Dendritic cell treated with granulocyte-macrophage colony-stimulating factor and Interleukin-4, amounts not matched to agents 40 ng/mL and 50 ng/mL, for 4 days (primary cell): ENCODE measurements around the gene PPIL6.

Experiments
- H3K27ac Mint-ChIP-seq: one replicate; pipeline ENCODE4 v1.8.0; 2022; ENCODE audit warnings: mild to moderate bottlenecking, mixed read lengths
- H3K27me3 Mint-ChIP-seq: one replicate; pipeline ENCODE4 v1.8.0; 2022; ENCODE audit warnings: mild to moderate bottlenecking, mixed read lengths
- H3K36me3 Mint-ChIP-seq: one replicate; pipeline ENCODE4 v1.8.0; 2022; ENCODE audit warnings: low read depth, mixed read lengths
- H3K4me1 Mint-ChIP-seq: one replicate; pipeline ENCODE4 v1.8.0; 2022; ENCODE audit warnings: low read depth, mixed read lengths
- H3K4me3 Mint-ChIP-seq: one replicate; pipeline ENCODE4 v1.8.0; 2022; ENCODE audit warnings: mild to moderate bottlenecking, moderate library complexity, mixed read lengths
- H3K9me3 Mint-ChIP-seq: one replicate; pipeline ENCODE4 v1.8.0; 2022; ENCODE audit warnings: mixed read lengths
- intact Hi-C: fragments of 100-400 bp; cut with micrococcal nuclease; formaldehyde crosslinking; loops from one replicate; pipeline ENCODE4 v1.15.0; 2022

The PPIL6 gene

DNA sequence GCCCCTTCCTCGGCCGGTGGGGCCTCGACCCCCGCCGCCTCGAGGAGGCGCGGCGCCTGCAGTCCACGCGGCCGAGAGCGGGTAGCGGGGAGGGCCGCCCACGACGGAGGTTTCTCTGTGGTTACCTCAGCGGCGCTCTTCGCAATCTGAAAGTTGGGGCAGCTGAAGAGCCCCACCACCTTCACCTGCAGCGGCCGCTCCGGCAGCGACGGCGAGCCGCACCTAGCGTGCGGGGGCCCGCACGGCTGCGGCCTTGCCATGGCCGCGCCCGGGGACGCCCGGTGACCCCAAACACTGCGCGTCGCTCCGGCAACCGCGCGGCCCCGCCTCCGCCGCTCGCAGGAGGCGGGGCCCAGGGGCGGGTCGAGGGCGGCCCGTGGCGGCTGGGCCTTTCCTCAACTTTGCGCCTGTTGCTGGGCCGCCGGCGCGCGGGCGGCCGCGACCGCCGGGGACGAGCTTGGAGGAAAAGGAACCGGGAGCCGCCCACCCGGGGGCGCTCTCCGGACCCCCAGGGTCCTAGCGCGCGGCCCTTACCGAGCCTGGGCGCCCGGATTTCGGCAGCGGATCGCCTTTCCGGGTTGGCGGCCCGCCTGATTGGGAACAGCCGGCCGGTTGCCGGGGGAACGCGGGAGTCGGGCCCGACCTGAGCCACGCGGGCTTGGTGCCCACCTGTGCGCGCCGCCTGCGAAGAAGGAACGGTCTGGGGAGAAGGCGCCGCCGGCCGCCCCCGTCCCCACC is at the start of gene PPIL6, which contains the start of gene SMPD2:
TSS of gene PPIL6 (minus strand) at position 298 of the 738 bp plus-strand sequence. CDS start at position 260, 38 bp downstream.
TSS of gene SMPD2 (plus strand) at position 394 of the 738 bp plus-strand sequence. CDS start 398 bp downstream, outside the sequence.
- H3K9me3 Mint-ChIP-seq, result no peaks in the 10 kb centered on the region
- H3K27me3 Mint-ChIP-seq, result no peaks in the 10 kb centered on the region
- peaks cover 49% of the 10 kb centered on the region for H3K4me1 Mint-ChIP-seq
- peak within 1 kb of the TSS; percentile 86 for H3K27ac Mint-ChIP-seq
- peaks cover 46% of the 10 kb centered on the region for H3K36me3 Mint-ChIP-seq
- intact Hi-C loops, result loop anchor here (2.0 to 5.0 kb wide), 3 partner anchors 14 to 252 kb away; partner anchors contain the start of genes AK9, CD164, FIG4 and MICAL1
- H3K4me3 Mint-ChIP-seq, result peak within 1 kb of the TSS; percentile 81

DNA sequence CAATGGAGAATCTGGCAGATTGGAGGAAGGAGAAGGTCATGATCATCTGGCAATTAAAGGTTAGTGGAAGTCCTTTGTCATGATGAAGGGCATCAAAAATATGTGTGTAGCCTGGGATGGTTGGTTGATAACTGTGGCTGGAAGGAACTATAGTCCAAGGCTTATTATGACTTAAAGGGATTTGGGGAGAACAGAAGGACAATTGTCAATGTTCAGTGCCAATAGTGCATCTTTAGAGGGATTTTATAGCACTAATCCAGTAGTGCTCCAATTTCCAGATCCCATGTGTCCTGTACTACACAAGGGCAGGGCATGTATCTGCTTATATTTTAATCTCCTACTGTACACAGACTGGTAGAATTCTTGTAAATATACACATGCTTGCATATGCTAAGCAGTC is 47.6 kb upstream of the PPIL6 start:
- Mint-ChIP-seq H3K4me3 (no peak overlapping the region), H3K27me3 (peaks cover 14% of the 10 kb centered on the region), H3K4me1 (peaks cover 11% of the 10 kb centered on the region), H3K36me3 (no peaks in the 10 kb centered on the region), H3K27ac (no peak overlapping the region), H3K9me3 (no peaks in the 10 kb centered on the region)
- intact Hi-C loops, result no loop called here

DNA sequence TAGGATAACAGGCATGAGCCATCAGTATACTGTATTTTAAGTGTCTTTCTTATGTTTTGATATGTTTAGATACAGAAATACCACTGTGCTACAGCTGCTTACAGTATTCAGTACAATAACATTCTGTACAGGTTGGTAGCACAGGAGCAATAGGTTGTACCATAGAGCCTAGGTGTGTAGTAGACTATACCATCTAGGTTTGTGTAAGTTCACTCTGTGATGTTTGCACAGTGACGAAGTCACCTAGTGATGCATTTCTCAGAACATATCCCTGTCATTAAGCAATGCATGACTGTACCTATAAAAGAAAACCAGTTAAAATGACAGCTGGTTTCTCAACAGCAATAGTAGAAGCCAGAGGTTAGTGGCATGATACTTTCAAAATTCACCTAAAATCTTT is 45.6 kb upstream of the PPIL6 start:
- H3K36me3 Mint-ChIP-seq, result peaks cover 9% of the 10 kb centered on the region
- no peak overlapping the region for H3K27ac Mint-ChIP-seq
- H3K9me3 Mint-ChIP-seq, result no peaks in the 10 kb centered on the region
- H3K4me3 Mint-ChIP-seq, result no peak overlapping the region
- H3K27me3 Mint-ChIP-seq, result peaks cover 14% of the 10 kb centered on the region
- peaks cover 23% of the 10 kb centered on the region for H3K4me1 Mint-ChIP-seq
- intact Hi-C loops, result no loop called here

DNA sequence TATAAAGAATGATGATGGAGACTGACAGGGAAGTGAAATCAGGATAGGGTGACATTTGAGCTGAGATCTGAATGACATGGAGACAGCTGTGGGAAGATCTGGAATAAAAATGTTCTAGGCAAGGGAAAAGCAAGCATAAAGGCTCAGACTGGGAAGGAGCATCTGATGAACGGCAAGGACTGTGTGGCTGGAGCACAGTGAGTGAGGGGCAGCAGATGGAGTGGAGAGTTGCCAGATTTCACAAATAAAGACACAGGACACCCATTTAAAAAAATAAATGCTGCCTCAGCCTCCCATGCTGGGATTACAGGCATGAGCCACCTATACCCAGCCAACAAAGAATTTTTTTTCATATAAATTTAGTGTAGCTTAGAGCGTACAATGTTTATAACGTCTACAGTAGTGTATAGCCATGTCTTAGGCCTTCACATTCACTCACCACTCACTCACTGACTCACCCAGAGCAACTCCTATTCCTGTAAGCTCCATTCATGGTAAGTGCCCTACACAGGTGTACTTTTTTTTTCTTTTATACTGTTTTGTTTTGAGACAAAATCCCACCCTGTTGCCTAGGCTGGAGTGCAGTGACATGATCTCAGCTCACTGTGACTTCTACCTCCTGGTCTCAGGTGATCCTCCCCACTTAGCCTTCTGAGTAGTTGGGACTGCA is 45.0 kb upstream of the PPIL6 start:
- Mint-ChIP-seq H3K4me1 (peaks cover 30% of the 10 kb centered on the region), H3K4me3 (no peak overlapping the region), H3K27ac (no peak overlapping the region), H3K36me3 (peaks cover 16% of the 10 kb centered on the region), H3K27me3 (peaks cover 14% of the 10 kb centered on the region), H3K9me3 (no peaks in the 10 kb centered on the region)
- intact Hi-C loops, result no loop called here

DNA sequence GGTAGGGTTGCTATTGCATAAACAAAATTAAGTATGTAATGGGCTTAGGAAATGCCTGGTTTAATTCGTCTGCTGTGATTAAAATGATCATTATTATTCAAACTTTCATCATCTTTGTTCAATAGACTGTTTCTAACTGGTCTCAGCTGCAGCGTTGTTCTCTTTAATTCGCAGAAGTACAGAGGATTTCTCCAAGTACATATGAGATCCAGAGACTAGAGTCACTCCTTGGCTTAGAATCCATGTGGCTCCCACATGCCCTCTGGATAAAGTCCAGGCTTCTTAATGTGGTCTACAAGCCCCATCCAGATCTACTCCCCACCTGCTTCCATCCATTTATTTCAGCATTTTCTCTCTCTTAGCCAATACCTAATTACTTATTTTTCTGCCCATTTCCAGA is 43.7 kb upstream of the PPIL6 start:
- peak overlapping the region; percentile 46 for H3K27ac Mint-ChIP-seq
- peaks cover 37% of the 10 kb centered on the region for H3K4me1 Mint-ChIP-seq
- H3K27me3 Mint-ChIP-seq, result peaks cover 14% of the 10 kb centered on the region
- intact Hi-C loops, result loop anchor here (5.0 kb wide), 1 partner anchor 47 kb away; no protein-coding TSS in a partner anchor
- H3K4me3 Mint-ChIP-seq, result no peak overlapping the region
- H3K36me3 Mint-ChIP-seq, result peaks cover 26% of the 10 kb centered on the region
- no peaks in the 10 kb centered on the region for H3K9me3 Mint-ChIP-seq

DNA sequence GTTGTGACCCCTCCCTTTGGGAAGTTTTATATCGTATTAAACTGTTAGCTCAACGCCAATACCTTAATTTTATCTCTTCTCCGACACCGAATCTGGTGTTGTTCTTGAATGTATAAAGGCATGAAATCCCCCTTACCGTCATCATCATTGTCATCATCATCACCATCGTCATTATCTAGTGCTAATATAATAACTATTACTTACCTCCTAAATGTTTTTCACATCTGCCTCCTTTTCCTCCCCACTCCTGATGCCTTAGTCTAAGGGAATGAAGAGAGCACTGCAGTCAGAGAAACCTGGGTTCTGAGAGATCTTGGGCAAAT is 43.3 kb upstream of the PPIL6 start:
- H3K27me3 Mint-ChIP-seq, result peaks cover 12% of the 10 kb centered on the region
- H3K36me3 Mint-ChIP-seq, result peaks cover 30% of the 10 kb centered on the region
- intact Hi-C loops, result loop anchor here (2.0 to 5.0 kb wide), 2 partner anchors 29 to 46 kb away; partner anchors contain the start of gene MICAL1
- no peaks in the 10 kb centered on the region for H3K9me3 Mint-ChIP-seq
- H3K27ac Mint-ChIP-seq, result peak overlapping the region; percentile 46
- peaks cover 41% of the 10 kb centered on the region for H3K4me1 Mint-ChIP-seq
- peak overlapping the region; percentile 58 for H3K4me3 Mint-ChIP-seq

DNA sequence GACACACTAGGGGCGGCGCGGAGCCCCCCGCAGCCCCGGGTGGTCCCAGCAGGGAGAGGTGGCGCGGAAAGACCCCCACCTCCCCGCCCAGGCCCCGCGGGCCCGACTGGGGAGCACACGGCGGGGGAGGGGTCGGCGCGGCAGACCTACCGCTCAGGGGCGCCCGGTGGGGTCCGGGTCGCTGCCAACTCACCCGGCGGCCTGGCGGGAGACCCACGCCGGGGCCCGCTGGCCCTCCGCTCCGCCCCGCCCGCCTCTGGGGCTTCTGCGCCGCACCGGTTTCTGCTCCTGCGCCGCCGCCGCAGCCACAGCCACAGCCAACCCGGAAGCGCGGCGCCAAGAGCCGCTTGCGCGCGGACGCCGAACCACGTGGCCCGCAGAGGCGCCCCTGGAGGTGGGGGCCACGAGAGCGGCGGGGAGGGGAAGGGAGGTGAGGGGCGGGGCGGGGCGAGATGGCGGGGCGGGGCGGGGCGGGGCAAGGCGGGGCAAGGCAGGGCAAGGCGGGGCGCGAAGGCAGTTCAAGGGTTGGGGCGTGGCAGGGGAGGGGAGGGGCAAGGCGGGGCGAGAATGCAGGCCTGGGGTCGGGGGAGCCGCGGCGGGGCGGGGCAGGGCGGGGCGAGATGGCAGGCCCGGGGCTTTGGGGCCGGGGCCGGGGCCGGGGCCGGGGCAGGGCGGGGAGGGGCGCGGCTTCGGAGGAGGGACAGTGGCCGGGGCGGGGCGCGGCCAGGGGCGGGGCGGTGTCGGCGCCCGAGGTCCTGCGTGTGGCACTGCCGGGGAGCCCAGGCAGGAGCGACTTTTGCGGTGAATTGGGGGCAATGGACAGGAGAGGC is 42.7 kb upstream of the PPIL6 start, which contains the start of gene ZBTB24:
TSS of gene ZBTB24 (minus strand) at position 315 of the 830 bp plus-strand sequence. CDS start 1,193 bp downstream, outside the sequence.
- H3K9me3 Mint-ChIP-seq, result no peaks in the 10 kb centered on the region
- peaks cover 10% of the 10 kb centered on the region for H3K27me3 Mint-ChIP-seq
- H3K27ac Mint-ChIP-seq, result peak within 1 kb of the TSS; percentile 79
- peaks cover 36% of the 10 kb centered on the region for H3K36me3 Mint-ChIP-seq
- intact Hi-C loops, result loop anchor here (2.0 to 5.0 kb wide), 2 partner anchors 28 to 46 kb away; partner anchors contain the start of gene MICAL1
- peak within 1 kb of the TSS; percentile 81 for H3K4me3 Mint-ChIP-seq
- H3K4me1 Mint-ChIP-seq, result peaks cover 47% of the 10 kb centered on the region

DNA sequence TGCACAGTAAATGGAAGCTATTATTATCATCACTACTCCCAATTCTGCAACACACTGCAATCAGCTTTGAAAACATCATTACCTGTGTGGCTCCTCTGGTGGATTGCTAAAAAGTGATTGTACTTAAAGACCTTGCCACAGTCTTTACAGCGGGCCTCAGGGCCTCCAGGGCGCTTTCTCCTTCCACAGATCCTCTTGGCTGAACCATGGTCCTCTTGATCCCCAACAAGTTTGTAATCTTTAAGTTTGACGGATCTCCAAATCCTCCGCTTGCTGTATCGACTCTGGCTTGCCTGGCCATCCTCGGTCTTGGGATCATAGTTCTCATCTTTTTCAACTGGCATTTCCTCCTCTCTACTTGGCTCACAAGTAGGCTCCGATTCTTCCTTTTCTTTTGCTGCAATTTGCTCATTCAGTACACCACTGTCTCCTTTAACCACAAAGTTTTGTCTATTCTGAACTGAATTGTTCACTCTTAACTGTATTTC is 40.6 kb upstream of the PPIL6 start:
- Mint-ChIP-seq H3K27me3 (peaks cover 5% of the 10 kb centered on the region), H3K4me3 (no peak overlapping the region), H3K4me1 (peaks cover 56% of the 10 kb centered on the region), H3K27ac (no peak overlapping the region), H3K9me3 (no peaks in the 10 kb centered on the region), H3K36me3 (peaks cover 55% of the 10 kb centered on the region)
- intact Hi-C loops, result loop anchor here (5.0 kb wide), 1 partner anchor 44 kb away; no protein-coding TSS in a partner anchor

DNA sequence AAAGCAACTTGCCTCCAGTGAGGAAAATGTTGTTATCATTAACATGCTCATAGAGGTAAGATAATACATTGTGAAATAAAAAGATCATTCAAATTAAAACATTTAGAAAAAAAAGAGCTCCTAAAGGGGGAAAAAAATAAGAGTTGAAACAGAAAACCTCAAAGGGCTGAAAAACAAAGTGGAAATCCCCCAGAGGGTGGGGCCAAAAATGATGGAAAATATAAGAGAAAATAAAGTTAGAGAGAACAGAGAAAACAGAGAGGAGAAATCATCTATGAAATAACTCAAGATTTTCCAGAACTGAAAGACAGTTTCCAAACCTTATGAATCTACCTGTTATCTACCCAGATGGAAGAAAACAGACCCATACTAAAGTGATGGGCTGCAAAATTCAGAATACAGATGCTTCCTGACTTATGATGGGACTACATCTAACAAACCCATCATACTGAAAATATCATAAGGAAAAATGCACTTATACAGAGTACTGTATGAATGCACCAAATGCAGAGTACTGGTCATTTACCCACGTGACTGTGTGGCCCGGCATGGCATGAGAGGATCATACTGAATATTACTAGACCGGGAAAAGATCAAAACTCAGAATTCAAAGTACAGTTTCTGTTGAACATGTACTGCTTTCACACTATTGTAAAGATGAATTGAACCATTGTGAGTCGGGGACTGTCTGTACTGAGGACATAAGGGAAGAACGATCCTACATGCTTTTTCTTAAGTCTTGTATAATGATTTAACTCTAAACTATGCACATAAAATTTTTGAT is 38.6 kb upstream of the PPIL6 start:
- intact Hi-C loops, result no loop called here
- Mint-ChIP-seq H3K4me1 (peaks cover 50% of the 10 kb centered on the region), H3K27me3 (no peaks in the 10 kb centered on the region), H3K4me3 (peak overlapping the region; percentile 40), H3K36me3 (peaks cover 75% of the 10 kb centered on the region), H3K9me3 (no peaks in the 10 kb centered on the region), H3K27ac (peak overlapping the region; percentile 66)

DNA sequence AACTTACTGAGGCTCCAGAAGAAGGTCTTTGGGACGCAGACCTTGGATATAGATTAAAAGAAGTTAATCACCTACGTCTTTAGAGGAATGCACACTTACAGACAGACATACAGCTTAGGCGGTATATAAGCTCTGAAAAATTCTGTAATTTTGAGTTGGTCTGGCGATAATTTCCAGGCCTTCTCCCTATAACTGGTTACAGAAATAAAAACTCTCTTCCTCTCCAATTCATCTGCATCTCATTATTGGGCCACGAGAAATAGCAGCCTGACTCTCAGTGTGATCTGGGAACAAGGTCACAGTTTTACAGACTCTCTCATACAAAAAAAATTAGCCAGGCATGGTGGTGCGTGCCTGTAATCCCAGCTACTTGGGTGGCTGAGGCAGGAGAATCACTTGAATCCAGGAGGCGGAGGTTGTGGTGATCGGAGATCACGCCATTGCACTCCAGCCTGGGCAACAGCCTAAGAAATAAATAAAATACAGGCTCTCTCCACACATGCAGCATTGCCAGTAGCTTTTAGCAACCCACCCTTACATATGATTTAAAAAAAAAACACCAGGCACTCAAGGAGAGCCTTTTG is 37.9 kb upstream of the PPIL6 start:
- peaks cover 82% of the 10 kb centered on the region for H3K36me3 Mint-ChIP-seq
- intact Hi-C loops, result no loop called here
- H3K27me3 Mint-ChIP-seq, result no peaks in the 10 kb centered on the region
- peaks cover 48% of the 10 kb centered on the region for H3K4me1 Mint-ChIP-seq
- peak overlapping the region; percentile 66 for H3K27ac Mint-ChIP-seq
- no peaks in the 10 kb centered on the region for H3K9me3 Mint-ChIP-seq
- H3K4me3 Mint-ChIP-seq, result no peak overlapping the region

DNA sequence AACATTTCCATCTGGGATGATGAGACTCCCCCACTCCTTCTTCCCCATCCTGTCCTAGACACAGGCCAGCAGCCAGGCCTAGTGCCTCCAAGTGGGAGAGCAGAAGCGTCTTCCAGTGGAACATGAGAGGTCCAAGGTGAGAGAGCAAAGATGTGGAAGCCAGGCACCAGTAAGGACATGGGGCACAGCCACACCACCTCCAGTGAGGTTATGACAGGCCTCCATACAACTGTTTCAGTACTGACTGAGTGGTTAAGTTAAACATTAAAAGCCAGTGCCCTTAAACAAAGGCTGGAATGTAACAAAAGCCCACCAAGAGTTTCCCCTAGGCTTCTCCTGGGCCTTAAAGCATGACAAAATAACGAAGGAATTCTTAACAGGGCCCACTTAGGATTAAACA is 37.3 kb upstream of the PPIL6 start:
- H3K4me1 Mint-ChIP-seq, result peaks cover 54% of the 10 kb centered on the region
- H3K27ac Mint-ChIP-seq, result peak overlapping the region; percentile 3
- intact Hi-C loops, result no loop called here
- no peak overlapping the region for H3K4me3 Mint-ChIP-seq
- no peaks in the 10 kb centered on the region for H3K9me3 Mint-ChIP-seq
- H3K36me3 Mint-ChIP-seq, result peaks cover 88% of the 10 kb centered on the region
- H3K27me3 Mint-ChIP-seq, result no peaks in the 10 kb centered on the region

DNA sequence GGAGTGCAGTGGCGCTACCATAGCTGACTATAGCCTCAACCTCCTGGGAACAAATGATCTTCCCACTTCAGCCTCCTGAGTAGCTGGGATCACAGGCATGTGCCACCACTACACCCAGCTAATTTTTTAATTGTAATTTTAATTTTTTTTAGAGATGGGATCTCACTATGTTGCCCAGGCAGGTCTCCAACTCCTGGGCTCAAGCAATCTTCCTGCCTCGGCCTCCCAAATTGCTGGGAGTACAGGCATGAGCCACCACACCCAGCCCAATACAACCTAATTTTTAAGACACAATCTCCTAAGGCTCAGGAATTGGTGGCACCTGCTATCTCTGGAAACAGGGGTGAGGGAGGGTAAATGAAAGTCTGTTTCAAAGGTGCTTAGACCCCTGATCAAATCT is 36.8 kb upstream of the PPIL6 start:
- no peaks in the 10 kb centered on the region for H3K27me3 Mint-ChIP-seq
- H3K9me3 Mint-ChIP-seq, result no peaks in the 10 kb centered on the region
- peak overlapping the region; percentile 3 for H3K27ac Mint-ChIP-seq
- H3K4me3 Mint-ChIP-seq, result no peak overlapping the region
- peaks cover 93% of the 10 kb centered on the region for H3K36me3 Mint-ChIP-seq
- intact Hi-C loops, result no loop called here
- H3K4me1 Mint-ChIP-seq, result peaks cover 59% of the 10 kb centered on the region
